Measurements from ENCODE around the gene ARHGEF39. TPM values are rescaled to one million over a fixed set of nuclear protein-coding genes. Genes with fewer than 3 reads are reported as not detected.
"Not testable (repeated sequence)": the region's sequence is repeated elsewhere in the genome, so short reads cannot be mapped to it uniquely, and the experiment has no call there.

ARHGEF39 gene
- total and polyA plus RNA-seq, 7 donors = 0.07 to 0.79 (median 0.20) TPM; not detected in 1

- intact Hi-C loops (cut with DNase I) = no loop called here
- H3K4me1 ChIP-seq = peaks cover 4% of the 10 kb centered on the region
- H3K4me3 ChIP-seq = peak overlapping the region; percentile 61
- TF ChIP-seq, protein P1, sequence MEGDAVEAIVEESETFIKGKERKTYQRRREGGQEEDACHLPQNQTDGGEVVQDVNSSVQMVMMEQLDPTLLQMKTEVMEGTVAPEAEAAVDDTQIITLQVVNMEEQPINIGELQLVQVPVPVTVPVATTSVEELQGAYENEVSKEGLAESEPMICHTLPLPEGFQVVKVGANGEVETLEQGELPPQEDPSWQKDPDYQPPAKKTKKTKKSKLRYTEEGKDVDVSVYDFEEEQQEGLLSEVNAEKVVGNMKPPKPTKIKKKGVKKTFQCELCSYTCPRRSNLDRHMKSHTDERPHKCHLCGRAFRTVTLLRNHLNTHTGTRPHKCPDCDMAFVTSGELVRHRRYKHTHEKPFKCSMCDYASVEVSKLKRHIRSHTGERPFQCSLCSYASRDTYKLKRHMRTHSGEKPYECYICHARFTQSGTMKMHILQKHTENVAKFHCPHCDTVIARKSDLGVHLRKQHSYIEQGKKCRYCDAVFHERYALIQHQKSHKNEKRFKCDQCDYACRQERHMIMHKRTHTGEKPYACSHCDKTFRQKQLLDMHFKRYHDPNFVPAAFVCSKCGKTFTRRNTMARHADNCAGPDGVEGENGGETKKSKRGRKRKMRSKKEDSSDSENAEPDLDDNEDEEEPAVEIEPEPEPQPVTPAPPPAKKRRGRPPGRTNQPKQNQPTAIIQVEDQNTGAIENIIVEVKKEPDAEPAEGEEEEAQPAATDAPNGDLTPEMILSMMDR (IDR thresholded peaks at IDR 0.05) = no peak
- H3K36me3 ChIP-seq (ENCODE audit: insufficient read depth in 1 of 2, low read depth in 1 of 2) = no peaks in the 10 kb centered on the region
- H3K27ac ChIP-seq = no peak overlapping the region
- ATAC-seq = no peak
- H3K9me3 ChIP-seq = no peaks in the 10 kb centered on the region
- no peak for DNase-seq
- 67 to 73% (median 68%) methylated on average over 8 of the region's 8 CpGs for whole genome bisulfite sequencing, 3 donors
- H3K27me3 ChIP-seq (ENCODE audit: insufficient read depth in 3 of 3, low read length in 2 of 3) = peaks cover 0 to 2% (median 0%) of the 10 kb centered on the region in 3 donors
These were observed 47.4 kb downstream of the ARHGEF39 start for GRCh38 chr9:35617548-35617947.

DNA sequence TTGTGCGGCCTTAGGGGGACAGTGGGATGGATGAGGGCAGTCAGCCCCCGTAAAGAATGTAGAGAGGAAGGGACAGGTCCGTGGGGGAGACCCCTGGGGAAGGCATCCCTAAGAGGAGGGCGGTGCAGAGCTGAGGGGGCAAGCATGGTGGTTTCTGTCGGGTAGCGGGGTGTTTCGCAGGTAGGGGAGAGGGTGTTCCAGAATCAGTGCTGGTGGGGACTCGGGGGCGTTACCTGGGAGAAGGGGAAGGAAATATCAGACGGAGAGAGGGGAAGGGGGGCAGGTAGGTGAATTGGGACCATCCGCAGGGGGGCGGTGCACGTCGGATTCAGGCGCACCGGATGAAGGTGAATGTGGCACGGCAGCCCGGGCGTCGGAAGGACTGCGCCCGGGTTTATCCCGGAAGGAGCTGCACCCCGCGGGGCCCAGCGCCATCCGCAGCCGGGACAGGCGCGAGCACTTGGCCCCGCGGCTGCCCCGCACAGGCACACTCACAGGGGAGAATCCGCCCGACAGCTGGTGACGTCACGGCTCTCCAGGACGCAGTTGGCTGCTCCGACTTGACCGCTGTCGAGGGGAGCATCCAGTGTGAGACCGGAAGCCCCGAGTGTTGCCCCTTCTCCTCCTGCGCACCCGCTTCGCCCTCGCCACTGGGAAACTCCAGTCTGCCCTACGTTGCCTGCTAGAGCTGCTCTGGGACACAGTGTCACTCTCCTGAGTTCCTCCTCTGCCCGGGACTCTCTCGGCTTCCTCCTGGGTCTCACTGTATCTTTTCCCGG lies 48.1 kb downstream of the ARHGEF39 start:
- Histone ChIP-seq H3K9me3 (no peaks in the 10 kb centered on the region), H3K4me3 (peak overlapping the region; percentile 61), H3K4me1 (peaks cover 4% of the 10 kb centered on the region), H3K27ac (no peak overlapping the region), H3K36me3 (ENCODE audit: insufficient read depth in 1 of 2, low read depth in 1 of 2) (no peaks in the 10 kb centered on the region), H3K27me3 (ENCODE audit: insufficient read depth in 3 of 3, low read length in 2 of 3) (peaks cover 0 to 2% (median 0%) of the 10 kb centered on the region in 3 donors)
- TF ChIP-seq, protein P1 (IDR thresholded peaks at IDR 0.05) = no peak
- WGBS, 3 donors = 10 to 12% (median 11%) methylated on average over 37 to 51 of the region's 51 CpGs
- peak; percentile 45 to 75 (median 68) for ATAC-seq
- peak; percentile 74 to 84 for DNase-seq
- intact Hi-C loops (cut with DNase I) = no loop called here

- H3K27ac ChIP-seq = no peak overlapping the region
- WGBS, 3 donors = 76 to 83% (median 82%) methylated on average over 16 to 17 of the region's 17 CpGs
- intact Hi-C loops (cut with DNase I) = no loop called here
- ATAC-seq (no peak), DNase-seq (peak in 1 of 2 donors; percentile 46)
- H3K4me1 ChIP-seq = peaks cover 4% of the 10 kb centered on the region
- TF ChIP-seq, protein P1 (IDR thresholded peaks at IDR 0.05) = no peak
- no peaks in the 10 kb centered on the region for H3K9me3 ChIP-seq
- H3K4me3 ChIP-seq = no peak overlapping the region
- no peaks in the 10 kb centered on the region for H3K36me3 ChIP-seq (ENCODE audit: insufficient read depth in 1 of 2, low read depth in 1 of 2)
- H3K27me3 ChIP-seq (ENCODE audit: insufficient read depth in 3 of 3, low read length in 2 of 3) = peaks cover 0 to 2% (median 0%) of the 10 kb centered on the region in 3 donors
These were observed 48.9 kb downstream of the ARHGEF39 start for GRCh38 chr9:35615981-35616680.

GRCh38 chr9:35612843-35613242 lies 52.2 kb downstream of the ARHGEF39 start:
- intact Hi-C loops (cut with DNase I) = no loop called here
- ATAC-seq (no peak), DNase-seq (no peak)
- H3K4me1 ChIP-seq = peaks cover 16% of the 10 kb centered on the region
- peaks cover 8 to 24% of the 10 kb centered on the region in 2 donors for H3K36me3 ChIP-seq (ENCODE audit: insufficient read depth in 1 of 2, low read depth in 1 of 2)
- WGBS, 3 donors = 82 to 88% (median 85%) methylated on average over 2 of the region's 2 CpGs
- H3K4me3 ChIP-seq = no peak overlapping the region
- TF ChIP-seq, protein P1 (IDR thresholded peaks at IDR 0.05) = no peak
- H3K27ac ChIP-seq = no peak overlapping the region
- H3K9me3 ChIP-seq = no peaks in the 10 kb centered on the region
- H3K27me3 ChIP-seq (ENCODE audit: insufficient read depth in 3 of 3, low read length in 2 of 3) = peaks cover 0 to 2% (median 0%) of the 10 kb centered on the region in 3 donors

DNA sequence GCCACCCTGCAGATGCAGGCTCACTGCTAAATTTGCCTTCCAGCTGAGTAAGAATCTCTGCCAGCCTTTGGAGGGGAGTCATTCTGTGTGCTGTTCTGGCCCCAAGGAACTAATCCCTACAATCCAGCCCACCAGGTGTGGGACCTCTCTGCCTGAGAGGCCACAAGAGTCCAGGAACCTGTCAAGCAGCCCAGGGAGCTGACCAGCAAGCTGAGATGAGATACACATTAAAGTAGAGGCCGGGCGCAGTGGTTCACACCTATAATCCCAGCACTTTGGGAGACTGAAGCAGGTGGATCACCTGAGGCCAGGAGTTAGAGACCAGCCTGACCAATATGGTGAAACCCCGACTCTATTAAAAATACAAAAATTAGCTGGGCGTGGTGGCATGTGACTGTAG lies 52.9 kb downstream of the ARHGEF39 start:
- H3K27ac ChIP-seq; H3K4me3 ChIP-seq; intact Hi-C loops (cut with DNase I); DNase-seq; ATAC-seq; H3K9me3 ChIP-seq; H3K27me3 ChIP-seq (ENCODE audit: insufficient read depth in 3 of 3, low read length in 2 of 3): not testable (repeated sequence)
- peaks cover 9 to 32% of the 10 kb centered on the region in 2 donors for H3K36me3 ChIP-seq (ENCODE audit: insufficient read depth in 1 of 2, low read depth in 1 of 2)
- WGBS, 3 donors = 92 to 99% (median 95%) methylated on average over 4 of the region's 4 CpGs
- peaks cover 16% of the 10 kb centered on the region for H3K4me1 ChIP-seq

Data from psoas muscle (tissue), 8 donors.